T-helper 1 cell (primary cell): ENCODE data around the gene KRT86.
A peak's percentile ranks its signal among the peaks of the same experiment; 100 is the strongest.
"Not testable (repeated sequence)": the region's sequence is repeated elsewhere in the genome, so short reads cannot be mapped to it uniquely, and the experiment has no call there.

Source experiments
- DNase-seq, 5 donors: peaks; one replicate each; pipeline ENCODE4 v3.0.0-alpha.2; 2012 to 2020

Gene KRT86

GRCh38 chr12:52270541-52271070 lies 3.8 kb upstream of the KRT86 start:
- no peak for DNase-seq

GRCh38 chr12:52271158-52271557 lies 3.3 kb upstream of the KRT86 start:
- no peak for DNase-seq

GRCh38 chr12:52275686-52276085 lies 1.2 kb downstream of the KRT86 start:
- no peak for DNase-seq

- no peak for DNase-seq
Measured at GRCh38 chr12:52277486-52278245, 3.2 kb downstream of the KRT86 start.

- DNase-seq: peak; percentile 32 to 69 (median 46)
Measured at GRCh38 chr12:52278575-52279421, 4.4 kb downstream of the KRT86 start.

- no peak for DNase-seq
Measured at GRCh38 chr12:52279422-52280318, 5.2 kb downstream of the KRT86 start.

GRCh38 chr12:52280319-52280795 lies 5.9 kb downstream of the KRT86 start:
- DNase-seq: no peak

- DNase-seq: no peak
Measured at GRCh38 chr12:52280796-52281560, 6.5 kb downstream of the KRT86 start.

GRCh38 chr12:52284562-52285171 lies 10.2 kb downstream of the KRT86 start:
- no peak for DNase-seq

GRCh38 chr12:52285172-52285745 lies 10.8 kb downstream of the KRT86 start:
- DNase-seq: no peak

- DNase-seq: no peak
Measured at GRCh38 chr12:52285851-52286530, 11.5 kb downstream of the KRT86 start.

- DNase-seq: not testable (repeated sequence)
Measured at GRCh38 chr12:52286857-52287785, 12.7 kb downstream of the KRT86 start.

GRCh38 chr12:52287816-52288805 lies 13.7 kb downstream of the KRT86 start:
- DNase-seq: not testable (repeated sequence)

GRCh38 chr12:52290483-52291134 lies 16.2 kb downstream of the KRT86 start:
- not testable (repeated sequence) for DNase-seq

GRCh38 chr12:52291267-52291935 lies 17.0 kb downstream of the KRT86 start, which contains the start of gene KRT81:
KRT81 (minus strand) TSS chr12:52291534; CDS start chr12:52291465, 69 bp downstream.
- DNase-seq: no peak

- DNase-seq: no peak
Measured at GRCh38 chr12:52293926-52294325, 19.5 kb downstream of the KRT86 start.
